ENCODE data around the gene GRAMD1B. TPM values are rescaled to one million over a fixed set of nuclear protein-coding genes. Genes with fewer than 3 reads are reported as not detected.

GRAMD1B gene
- polyA plus RNA-seq, 2 of the 4 experiments (the other 2 are of a cell fraction): 55.5 to 108 TPM

DNA sequence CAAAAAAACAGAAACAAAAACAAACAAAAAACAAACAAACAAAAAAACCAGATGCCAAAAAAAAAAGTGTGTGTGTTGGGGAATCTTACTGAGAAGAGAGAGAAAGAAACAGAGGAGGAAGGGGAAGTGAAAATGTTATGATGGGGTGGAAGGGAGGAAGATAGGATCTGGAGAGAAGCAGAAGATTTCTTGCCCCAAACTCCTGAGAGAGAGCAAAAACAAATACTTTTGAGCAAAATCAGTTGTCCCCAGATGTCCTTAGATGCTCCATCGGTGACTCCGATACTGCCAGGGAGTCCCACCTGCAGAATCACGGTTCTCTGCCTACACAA is 19.9 kb upstream of the GRAMD1B start:
- no peak overlapping the region for H3K27ac ChIP-seq
- H3K4me2 ChIP-seq: no peak overlapping the region
- POLR2A ChIA-PET: no interaction called here
- peaks cover 24% of the 10 kb centered on the region for H3K4me1 ChIP-seq
- WGBS (ENCODE audit: missing lambda C conversion rate): 86% methylated on average over 3 of the region's 3 CpGs
- H3K4me3 ChIP-seq: no peak overlapping the region
- ATAC-seq: no peak
- TF ChIP-seq E2F6 (IDR thresholded peaks at IDR 0.05; ENCODE audit: borderline replicate concordance, low read depth): no peak
- no peak for TF ChIP-seq RFX5 (IDR thresholded peaks at IDR 0.05)
- no peak for TF ChIP-seq JUNB (IDR thresholded peaks at IDR 0.05)
- TF ChIP-seq HEYL (CRISPR knock-in tag; IDR thresholded peaks at IDR 0.05): no peak
- no peak for TF ChIP-seq BHLHE40 (IDR thresholded peaks at IDR 0.05; ENCODE audit: low read depth, low read length)
- no peaks in the 10 kb centered on the region for H3K9me3 ChIP-seq
- no peak for DNase-seq (ENCODE audit: low read depth in 1 of 2, low spot score in 1 of 2)
- CTCF ChIA-PET: interaction anchor here (0.6 to 4.8 kb wide), 5 partner anchors 18 to 306 kb away, joined by 4 to 38 read pairs (median 5); partner anchors contain the start of gene GRAMD1B
- FAIRE-seq: no peak

GRCh38 chr11:123413636-123414035 is 16.4 kb upstream of the GRAMD1B start:
- no peak overlapping the region for H3K4me3 ChIP-seq
- WGBS (ENCODE audit: missing lambda C conversion rate): 72% methylated on average over 6 of the region's 6 CpGs
- ChIA-PET CTCF (interaction anchor here (0.9 to 5.0 kb wide), 6 partner anchors 13 to 98 kb away, joined by 3 to 22 read pairs (median 6); no protein-coding TSS in a partner anchor), POLR2A (no interaction called here)
- no peaks in the 10 kb centered on the region for H3K9me3 ChIP-seq
- H3K4me1 ChIP-seq: peaks cover 12% of the 10 kb centered on the region
- TF ChIP-seq CEBPB (IDR thresholded peaks at IDR 0.05): peak; percentile 55 to 77; a peak in 3 of 4 replicates
- TF ChIP-seq CBX2 (IDR thresholded peaks at IDR 0.05; ENCODE audit: borderline replicate concordance, low read depth): no peak
- FAIRE-seq (no peak), DNase-seq (ENCODE audit: low read depth in 1 of 2, low spot score in 1 of 2) (no peak), ATAC-seq (no peak)
- no peak overlapping the region; a peak in 1 of 6 replicates for H3K27ac ChIP-seq
- 0 out of 3 replicates have a peak overlapping the region, but pooled peaks have one; percentile 17 for H3K4me2 ChIP-seq

DNA sequence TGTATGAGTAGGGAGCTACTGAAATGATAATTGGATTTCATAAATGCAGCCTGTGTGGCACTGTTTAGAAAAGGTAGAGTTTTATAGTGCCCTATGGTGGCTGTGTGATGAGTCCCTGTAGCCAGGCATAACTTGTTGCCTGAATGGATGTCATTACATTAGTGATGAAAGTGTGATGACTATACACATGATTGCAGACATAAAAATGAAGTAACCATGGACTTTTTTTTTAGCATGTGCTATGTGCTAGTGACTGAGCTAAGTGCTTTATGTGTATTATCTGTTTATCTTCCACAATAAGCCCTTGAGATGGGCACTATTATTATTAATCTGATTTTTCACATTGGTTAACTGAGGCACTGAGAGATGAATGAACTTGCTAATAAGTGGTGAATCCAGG is 13.5 kb upstream of the GRAMD1B start:
- TF ChIP-seq FOXS1 (CRISPR knock-in tag; IDR thresholded peaks at IDR 0.05) (no peak), TP53 (CRISPR knock-in tag; IDR thresholded peaks at IDR 0.05) (no peak), CBX2 (IDR thresholded peaks at IDR 0.05; ENCODE audit: borderline replicate concordance, low read depth) (no peak), EP300 (IDR thresholded peaks at IDR 0.05) (no peak), USF2 (IDR thresholded peaks at IDR 0.05) (no peak), NPAS2 (CRISPR knock-in tag; IDR thresholded peaks at IDR 0.05; ENCODE audit: borderline replicate concordance) (no peak), CTCF (IDR thresholded peaks at IDR 0.05) (no peak), MAZ (IDR thresholded peaks at IDR 0.05; ENCODE audit: borderline replicate concordance, low read depth, low read length) (no peak)
- ATAC-seq: no peak

DNA sequence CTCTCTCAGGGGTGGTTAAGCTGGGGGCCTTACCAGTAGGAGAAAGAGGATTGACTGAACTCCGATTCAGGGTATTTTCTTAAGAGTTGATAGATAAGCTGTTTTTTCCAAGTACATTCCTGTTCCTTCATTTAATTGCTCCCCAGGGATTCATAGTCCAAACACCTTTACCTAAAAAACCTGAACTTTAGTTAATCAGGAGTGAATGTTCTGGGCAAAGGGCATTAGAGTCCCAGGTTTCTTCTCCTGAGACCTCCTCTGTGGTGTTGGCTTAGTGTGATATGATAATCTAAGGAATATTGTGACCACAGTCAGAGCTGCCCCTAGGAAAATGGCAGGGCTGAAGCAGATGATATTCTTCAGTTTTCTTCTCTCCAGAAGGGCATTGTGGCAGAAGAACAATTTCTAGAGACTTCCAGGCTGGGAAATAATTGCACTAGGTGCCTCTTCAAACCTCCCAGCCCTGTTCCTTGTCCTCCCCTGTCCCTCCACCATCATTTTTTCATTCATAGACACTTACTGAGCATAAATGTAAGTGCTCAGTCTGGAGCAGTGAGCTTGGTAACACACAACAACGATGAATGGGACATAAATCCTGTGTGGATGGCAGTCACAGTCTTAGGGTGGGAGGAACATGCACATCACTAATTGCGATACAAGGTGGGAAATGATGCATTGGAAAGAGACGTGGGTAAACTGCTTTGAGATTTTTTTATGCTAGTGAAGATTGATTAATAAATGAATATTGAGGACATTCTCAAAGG is 11.5 kb upstream of the GRAMD1B start:
- WGBS (ENCODE audit: missing lambda C conversion rate): 66% methylated on average over 4 of the region's 4 CpGs
- no peaks in the 10 kb centered on the region for H3K9me3 ChIP-seq
- no peak overlapping the region for H3K4me2 ChIP-seq
- CTCF ChIA-PET: interaction anchor here (0.9 to 5.0 kb wide), 4 partner anchors 8 to 42 kb away, joined by 3 to 23 read pairs (median 14); no protein-coding TSS in a partner anchor
- peaks cover 2% of the 10 kb centered on the region; the same call in 1 of the 3 replicates for H3K4me1 ChIP-seq
- TF ChIP-seq JUNB (IDR thresholded peaks at IDR 0.05): no peak
- no peak for TF ChIP-seq BHLHE40 (IDR thresholded peaks at IDR 0.05; ENCODE audit: low read depth, low read length)
- no peak for TF ChIP-seq HOXA7 (CRISPR knock-in tag; IDR thresholded peaks at IDR 0.05)
- TF ChIP-seq CBX2 (IDR thresholded peaks at IDR 0.05; ENCODE audit: borderline replicate concordance, low read depth): no peak
- TF ChIP-seq ZNF302 (CRISPR knock-in tag; IDR thresholded peaks at IDR 0.05): no peak
- no peak for TF ChIP-seq EHF (CRISPR knock-in tag; IDR thresholded peaks at IDR 0.05)
- TF ChIP-seq KDM1A (IDR thresholded peaks at IDR 0.05; ENCODE audit: low read depth): no peak
- no peak for TF ChIP-seq CEBPB (IDR thresholded peaks at IDR 0.05)
- no peak for TF ChIP-seq EHMT2 (IDR thresholded peaks at IDR 0.05; ENCODE audit: low read depth)
- TF ChIP-seq HOXB13 (CRISPR knock-in tag; IDR thresholded peaks at IDR 0.05; ENCODE audit: low read depth): no peak
- no peak for TF ChIP-seq MAZ (IDR thresholded peaks at IDR 0.05; ENCODE audit: borderline replicate concordance, low read depth, low read length)
- TF ChIP-seq, protein P1, sequence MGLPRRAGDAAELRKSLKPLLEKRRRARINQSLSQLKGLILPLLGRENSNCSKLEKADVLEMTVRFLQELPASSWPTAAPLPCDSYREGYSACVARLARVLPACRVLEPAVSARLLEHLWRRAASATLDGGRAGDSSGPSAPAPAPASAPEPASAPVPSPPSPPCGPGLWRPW (IDR thresholded peaks at IDR 0.05): no peak
- FAIRE-seq (no peak), DNase-seq (ENCODE audit: low read depth in 1 of 2, low spot score in 1 of 2) (no peak), ATAC-seq (no peak)
- no peak overlapping the region for H3K4me3 ChIP-seq
- no peak overlapping the region for H3K27ac ChIP-seq
- POLR2A ChIA-PET: interaction anchor here (1.0 kb wide), 1 partner anchor 13 kb away, joined by 4 read pairs; no protein-coding TSS in a partner anchor

More for the DNA sequence above, 13.5 kb upstream of the GRAMD1B start:
- DNase-seq (ENCODE audit: low read depth in 1 of 2, low spot score in 1 of 2) (no peak), FAIRE-seq (no peak)
- peaks cover 5% of the 10 kb centered on the region; the same call in 1 of the 3 replicates for H3K4me1 ChIP-seq
- no peak overlapping the region for H3K4me3 ChIP-seq
- ChIA-PET POLR2A (no interaction called here), CTCF (interaction anchor here (1.2 to 5.0 kb wide), 4 partner anchors 9 to 62 kb away, joined by 3 to 23 read pairs (median 14); no protein-coding TSS in a partner anchor)
- H3K4me2 ChIP-seq: no peak overlapping the region
- no peak overlapping the region for H3K27ac ChIP-seq
- H3K9me3 ChIP-seq: no peaks in the 10 kb centered on the region
